Measurements from ENCODE around the gene MINDY2. TPM values are rescaled to one million over a fixed set of nuclear protein-coding genes. Genes with fewer than 3 reads are reported as not detected.
A peak's percentile ranks its signal among the peaks of the same experiment; 100 is the strongest.

MINDY2 gene, protein sequence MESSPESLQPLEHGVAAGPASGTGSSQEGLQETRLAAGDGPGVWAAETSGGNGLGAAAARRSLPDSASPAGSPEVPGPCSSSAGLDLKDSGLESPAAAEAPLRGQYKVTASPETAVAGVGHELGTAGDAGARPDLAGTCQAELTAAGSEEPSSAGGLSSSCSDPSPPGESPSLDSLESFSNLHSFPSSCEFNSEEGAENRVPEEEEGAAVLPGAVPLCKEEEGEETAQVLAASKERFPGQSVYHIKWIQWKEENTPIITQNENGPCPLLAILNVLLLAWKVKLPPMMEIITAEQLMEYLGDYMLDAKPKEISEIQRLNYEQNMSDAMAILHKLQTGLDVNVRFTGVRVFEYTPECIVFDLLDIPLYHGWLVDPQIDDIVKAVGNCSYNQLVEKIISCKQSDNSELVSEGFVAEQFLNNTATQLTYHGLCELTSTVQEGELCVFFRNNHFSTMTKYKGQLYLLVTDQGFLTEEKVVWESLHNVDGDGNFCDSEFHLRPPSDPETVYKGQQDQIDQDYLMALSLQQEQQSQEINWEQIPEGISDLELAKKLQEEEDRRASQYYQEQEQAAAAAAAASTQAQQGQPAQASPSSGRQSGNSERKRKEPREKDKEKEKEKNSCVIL
- 16.0 to 19.4 TPM (median 19.0 TPM) in 3 replicates for total RNA-seq
- long read RNA-seq, full-length matches to known transcripts, result 7 of 19 reads
- long read RNA-seq, partial matches to known transcripts, result 0 of 19 reads
- long read RNA-seq, other reads (novel, unspliced or antisense), result 12 of 19 reads

DNA sequence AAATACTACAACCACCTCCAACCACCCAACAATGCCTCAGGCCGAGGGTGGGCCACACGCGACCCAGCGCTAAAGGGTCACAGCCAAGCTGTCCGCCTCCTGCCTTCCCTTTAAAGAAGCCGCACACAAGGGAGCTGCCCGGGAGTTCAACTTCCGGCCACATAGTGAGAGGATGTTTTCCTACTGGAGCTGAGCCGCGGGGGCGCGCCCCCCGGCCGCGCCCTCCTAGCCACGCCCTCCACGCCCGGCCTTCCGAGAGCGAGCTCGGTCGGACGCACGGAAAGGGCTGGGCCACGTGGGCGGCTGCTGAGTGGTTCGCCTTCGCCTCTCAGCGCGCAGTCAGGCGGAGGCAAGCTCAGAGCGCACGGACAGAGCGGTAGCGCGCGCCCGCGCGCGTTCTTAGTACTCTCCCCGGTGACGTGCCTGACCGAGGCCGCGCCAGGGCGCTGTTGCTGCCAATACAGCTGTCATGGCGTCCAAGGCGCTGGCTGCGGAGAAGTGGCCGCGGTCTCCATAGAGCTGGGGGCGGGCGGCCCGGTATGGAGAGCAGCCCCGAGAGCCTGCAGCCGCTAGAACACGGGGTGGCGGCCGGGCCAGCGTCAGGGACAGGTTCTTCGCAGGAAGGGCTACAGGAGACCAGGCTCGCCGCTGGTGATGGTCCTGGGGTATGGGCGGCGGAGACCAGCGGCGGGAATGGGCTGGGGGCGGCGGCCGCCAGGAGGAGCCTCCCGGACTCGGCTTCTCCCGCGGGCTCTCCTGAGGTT lies at the start of gene MINDY2:
MINDY2 (plus strand) TSS at position 446 of the 764 bp plus-strand sequence; CDS start at position 540, 94 bp downstream.
- no peaks in the 10 kb centered on the region for H3K36me3 Mint-ChIP-seq (ENCODE audit: low read depth)
- peak; percentile 99 for DNase-seq (ENCODE audit: low spot score)
- no peak within 1 kb of the TSS for H3K4me3 Mint-ChIP-seq (ENCODE audit: unreplicated experiment)
- TF ChIP-seq, protein P1, sequence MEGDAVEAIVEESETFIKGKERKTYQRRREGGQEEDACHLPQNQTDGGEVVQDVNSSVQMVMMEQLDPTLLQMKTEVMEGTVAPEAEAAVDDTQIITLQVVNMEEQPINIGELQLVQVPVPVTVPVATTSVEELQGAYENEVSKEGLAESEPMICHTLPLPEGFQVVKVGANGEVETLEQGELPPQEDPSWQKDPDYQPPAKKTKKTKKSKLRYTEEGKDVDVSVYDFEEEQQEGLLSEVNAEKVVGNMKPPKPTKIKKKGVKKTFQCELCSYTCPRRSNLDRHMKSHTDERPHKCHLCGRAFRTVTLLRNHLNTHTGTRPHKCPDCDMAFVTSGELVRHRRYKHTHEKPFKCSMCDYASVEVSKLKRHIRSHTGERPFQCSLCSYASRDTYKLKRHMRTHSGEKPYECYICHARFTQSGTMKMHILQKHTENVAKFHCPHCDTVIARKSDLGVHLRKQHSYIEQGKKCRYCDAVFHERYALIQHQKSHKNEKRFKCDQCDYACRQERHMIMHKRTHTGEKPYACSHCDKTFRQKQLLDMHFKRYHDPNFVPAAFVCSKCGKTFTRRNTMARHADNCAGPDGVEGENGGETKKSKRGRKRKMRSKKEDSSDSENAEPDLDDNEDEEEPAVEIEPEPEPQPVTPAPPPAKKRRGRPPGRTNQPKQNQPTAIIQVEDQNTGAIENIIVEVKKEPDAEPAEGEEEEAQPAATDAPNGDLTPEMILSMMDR (IDR thresholded peaks at IDR 0.05), result peak; percentile 74
- peaks cover 9% of the 10 kb centered on the region for H3K4me1 Mint-ChIP-seq (ENCODE audit: low read depth)
- peak within 1 kb of the TSS; percentile 98 for H3K27ac Mint-ChIP-seq (ENCODE audit: unreplicated experiment)
- H3K27me3 Mint-ChIP-seq (ENCODE audit: low read depth), result no peaks in the 10 kb centered on the region
- no peaks in the 10 kb centered on the region for H3K9me3 Mint-ChIP-seq (ENCODE audit: low read depth)

DNA sequence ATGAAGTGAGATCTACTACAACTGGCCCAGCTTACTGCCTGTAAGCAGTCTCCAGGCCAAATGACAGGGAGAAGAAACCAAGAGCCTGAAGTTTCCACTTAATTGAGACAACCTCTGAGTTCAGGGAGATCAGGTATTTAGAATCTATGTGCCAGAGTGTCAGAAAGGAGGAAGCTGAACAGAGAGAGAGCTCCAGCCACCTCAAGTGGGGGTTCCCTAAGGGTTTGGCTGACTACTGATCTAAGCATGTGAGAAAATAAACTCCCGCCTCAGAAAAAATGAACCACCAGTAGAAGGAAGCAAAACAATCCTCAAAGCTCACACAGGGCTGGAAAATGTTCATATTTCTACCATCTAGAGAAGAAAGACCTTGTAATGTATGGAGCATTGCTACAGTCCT lies 46.6 kb upstream of the MINDY2 start:
- no peak for DNase-seq (ENCODE audit: low spot score)
- no peak overlapping the region for H3K4me3 Mint-ChIP-seq (ENCODE audit: unreplicated experiment)
- H3K27me3 Mint-ChIP-seq (ENCODE audit: low read depth), result no peaks in the 10 kb centered on the region
- TF ChIP-seq, protein P1 (IDR thresholded peaks at IDR 0.05), result peak; percentile 18
- H3K36me3 Mint-ChIP-seq (ENCODE audit: low read depth), result no peaks in the 10 kb centered on the region
- H3K4me1 Mint-ChIP-seq (ENCODE audit: low read depth), result peaks cover 42% of the 10 kb centered on the region
- no peaks in the 10 kb centered on the region for H3K9me3 Mint-ChIP-seq (ENCODE audit: low read depth)
- H3K27ac Mint-ChIP-seq (ENCODE audit: unreplicated experiment), result peak overlapping the region; percentile 60

DNA sequence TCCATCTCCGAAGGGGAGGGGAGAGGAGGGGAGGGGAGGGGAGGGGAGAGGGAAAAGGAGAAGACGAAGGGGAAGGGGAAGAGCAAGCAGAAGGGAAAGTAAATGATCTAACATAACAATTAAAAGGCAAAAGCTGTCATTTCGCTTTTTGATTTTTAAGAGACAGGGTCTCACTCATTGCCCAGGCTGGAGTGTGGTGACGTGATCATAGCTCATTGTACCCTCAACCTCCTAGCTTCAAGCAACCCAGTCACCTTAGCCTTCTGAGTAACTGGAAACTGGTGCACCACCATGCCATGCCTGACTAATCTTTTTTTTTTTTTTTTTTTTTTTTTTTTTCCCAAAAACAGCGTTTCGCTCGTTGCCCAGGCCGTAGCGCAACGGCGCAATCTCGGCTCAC lies 44.2 kb upstream of the MINDY2 start:
- no peaks in the 10 kb centered on the region for H3K9me3 Mint-ChIP-seq (ENCODE audit: low read depth)

DNA sequence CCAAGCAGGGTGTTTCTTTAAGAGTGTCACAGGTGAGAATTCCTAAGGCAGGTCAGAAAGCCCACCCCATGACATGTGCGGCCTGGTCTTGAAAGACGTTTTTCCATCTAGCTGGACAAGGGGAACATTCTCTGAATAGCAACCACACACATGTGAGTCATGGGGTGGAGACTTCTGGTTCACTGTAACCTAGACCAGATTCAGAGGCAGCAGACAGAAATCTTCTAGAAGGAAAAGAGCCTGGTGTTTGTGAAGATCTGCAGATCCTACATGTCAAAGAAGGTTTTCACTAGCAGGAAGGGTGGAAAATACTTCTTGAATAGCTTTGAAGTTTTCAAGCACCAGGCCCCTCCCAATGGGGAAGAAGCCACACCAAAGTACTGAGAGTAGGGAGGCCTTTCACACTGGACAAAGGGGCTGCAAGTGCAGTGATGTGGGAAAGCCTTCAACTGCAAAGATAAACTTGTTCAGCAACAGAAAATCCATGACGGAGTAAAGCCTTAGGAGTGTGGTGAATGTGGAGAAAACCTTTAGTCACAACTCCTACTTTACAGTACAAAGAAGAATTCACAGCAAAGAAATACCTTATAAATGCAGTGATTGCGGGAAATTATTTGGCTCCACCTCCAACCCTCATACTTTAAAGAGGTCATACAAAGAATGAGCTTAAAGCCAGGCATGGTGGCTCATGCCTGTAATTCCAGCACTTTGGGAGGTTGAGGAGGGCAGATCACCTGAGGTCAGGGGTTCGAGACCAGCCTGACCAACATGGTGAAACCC lies 39.2 kb upstream of the MINDY2 start:
- no peak overlapping the region for H3K4me3 Mint-ChIP-seq (ENCODE audit: unreplicated experiment)
- H3K27ac Mint-ChIP-seq (ENCODE audit: unreplicated experiment), result peak overlapping the region; percentile 88
- H3K4me1 Mint-ChIP-seq (ENCODE audit: low read depth), result peaks cover 37% of the 10 kb centered on the region
- TF ChIP-seq, protein P1 (IDR thresholded peaks at IDR 0.05), result no peak
- no peak for DNase-seq (ENCODE audit: low spot score)
- H3K27me3 Mint-ChIP-seq (ENCODE audit: low read depth), result no peaks in the 10 kb centered on the region
- H3K36me3 Mint-ChIP-seq (ENCODE audit: low read depth), result no peaks in the 10 kb centered on the region
- H3K9me3 Mint-ChIP-seq (ENCODE audit: low read depth), result no peaks in the 10 kb centered on the region

More for the DNA sequence above, 44.2 kb upstream of the MINDY2 start:
- DNase-seq (ENCODE audit: low spot score), result no peak
- no peaks in the 10 kb centered on the region for H3K27me3 Mint-ChIP-seq (ENCODE audit: low read depth)
- peaks cover 48% of the 10 kb centered on the region for H3K4me1 Mint-ChIP-seq (ENCODE audit: low read depth)
- no peak overlapping the region for H3K27ac Mint-ChIP-seq (ENCODE audit: unreplicated experiment)
- H3K36me3 Mint-ChIP-seq (ENCODE audit: low read depth), result no peaks in the 10 kb centered on the region
- H3K4me3 Mint-ChIP-seq (ENCODE audit: unreplicated experiment), result no peak overlapping the region
- TF ChIP-seq, protein P1 (IDR thresholded peaks at IDR 0.05), result no peak

Data from chondrocyte (in vitro differentiated cells).